Liver (tissue), 3 donors: Measurements from ENCODE around the gene NHLRC2.

Source experiments
- CTCF ChIP-seq: fragments of 150-350 bp; IDR thresholded peaks from 2 replicates; pipeline ENCODE4 v1.5.1; 2017; ENCODE audit warnings: improper control_type of control experiment, low read depth, low read length; ENCODE audit not compliant: missing input control
- GABPA ChIP-seq, 2 donors: IDR thresholded peaks in 1 of 2; conservative IDR thresholded peaks in 1 of 2; 2 replicates each; pipeline ENCODE4 v1.6.1; 2016; ENCODE audit warnings: antibody characterized with exemption in 2 of 2, mild to moderate bottlenecking in 1 of 2, moderate library complexity in 1 of 2
- MAX ChIP-seq: IDR thresholded peaks from 2 replicates; pipeline ENCODE4 v1.6.1; 2016; ENCODE audit warnings: antibody characterized with exemption
- RAD21 ChIP-seq, 2 donors: IDR thresholded peaks; 2 replicates each; pipeline ENCODE4 v1.6.1; 2016; ENCODE audit warnings: antibody characterized with exemption in 2 of 2, mild to moderate bottlenecking in 2 of 2
- REST ChIP-seq: IDR thresholded peaks from 2 replicates; pipeline ENCODE4 v1.6.1; 2016; ENCODE audit warnings: antibody characterized with exemption, mild to moderate bottlenecking
- TAF1 ChIP-seq: conservative IDR thresholded peaks from 2 replicates; pipeline ENCODE4 v1.6.1; 2016; ENCODE audit warnings: antibody characterized with exemption, mild to moderate bottlenecking
- donor health status: healthy.
- donor health status: healthy.

- no peak for TF ChIP-seq CTCF
- no peak for TF ChIP-seq REST
- TF ChIP-seq TAF1 = no peak
- no peak for TF ChIP-seq RAD21 (IDR thresholded peaks at IDR 0.05)
- no peak for TF ChIP-seq GABPA (IDR thresholded peaks at IDR 0.05 in 1 of 2, conservative IDR thresholded peaks at IDR 0.05 in 1 of 2)
- TF ChIP-seq MAX = no peak
Observed at GRCh38 chr10:113914956-113915355, 60.5 kb downstream of the NHLRC2 start.
